GM23248 (cell line): ENCODE data around the gene MAG.

Experiments
- EZH2 ChIP-seq: fragments of 200-600 bp; sonication (generic); IDR thresholded peaks from 2 replicates; pipeline ENCODE4 v1.6.1; 2018; ENCODE audit warnings: antibody characterized with exemption, mild to moderate bottlenecking; ENCODE audit not compliant: insufficient read depth, poor library complexity, severe bottlenecking
- EZH2phosphoT487 ChIP-seq: fragments of 200-600 bp; sonication (generic); IDR thresholded peaks from 2 replicates; pipeline ENCODE4 v1.6.1; 2018; ENCODE audit warnings: antibody characterized with exemption, moderate library complexity, mild to moderate bottlenecking, low read depth; ENCODE audit not compliant: insufficient read depth

DNA sequence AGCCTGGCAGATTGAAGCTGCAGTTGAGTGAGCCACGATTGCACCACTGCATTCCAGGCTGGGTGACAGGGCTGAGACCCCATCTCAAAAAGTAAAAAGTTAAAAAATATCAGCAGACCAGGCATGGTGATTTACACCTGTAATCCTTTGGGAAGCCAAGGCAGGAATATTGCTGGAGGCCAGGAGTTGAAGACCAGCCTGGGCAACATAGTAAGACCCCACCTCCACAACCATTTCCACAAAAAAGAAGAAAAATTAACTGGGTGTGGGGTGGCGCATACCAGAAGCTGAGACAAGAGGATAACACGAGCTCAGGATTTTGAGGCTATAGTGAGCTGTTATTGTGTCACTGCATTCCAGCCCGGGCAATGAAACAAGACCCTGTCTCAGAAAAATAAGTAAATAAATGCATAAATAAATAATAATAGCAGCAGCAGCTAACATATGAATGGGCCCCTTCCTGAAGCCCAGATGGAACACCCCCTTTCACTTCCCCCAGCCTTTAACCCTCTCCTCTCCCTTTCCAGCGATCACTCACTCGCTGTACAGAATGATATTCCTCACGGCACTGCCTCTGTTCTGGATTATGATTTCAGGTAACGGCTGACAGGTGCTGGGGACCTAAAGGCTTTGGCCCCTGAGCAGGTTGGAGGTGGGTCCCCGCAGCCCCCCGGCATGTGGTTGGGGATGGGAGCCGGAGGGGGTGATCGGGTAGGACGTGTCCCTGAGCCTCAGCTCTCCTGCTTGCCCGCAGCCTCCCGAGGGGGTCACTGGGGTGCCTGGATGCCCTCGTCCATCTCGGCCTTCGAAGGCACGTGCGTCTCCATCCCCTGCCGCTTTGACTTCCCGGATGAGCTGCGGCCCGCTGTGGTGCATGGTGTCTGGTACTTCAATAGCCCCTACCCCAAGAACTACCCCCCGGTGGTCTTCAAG lies 3.2 kb downstream of the MAG start:
- no peak for TF ChIP-seq EZH2
- no peak for TF ChIP-seq EZH2phosphoT487
